COLO829 (cell line): ENCODE results near the gene PRRG4.
"Not testable (repeated sequence)": the region's sequence is repeated elsewhere in the genome, so short reads cannot be mapped to it uniquely, and the experiment has no call there.

Source experiments
- DNase-seq: peaks from one replicate; pipeline ENCODE4 v3.0.0; 2012; ENCODE audit warnings: low spot score

Gene PRRG4

GRCh38 chr11:32885556-32885955, 55.8 kb downstream of the PRRG4 start:
- DNase-seq, result no peak

- DNase-seq, result no peak
These were observed 56.5 kb downstream of the PRRG4 start for GRCh38 chr11:32886180-32886579.

GRCh38 chr11:32887707-32888383, 58.1 kb downstream of the PRRG4 start:
- not testable (repeated sequence) for DNase-seq

GRCh38 chr11:32888384-32888710, 58.6 kb downstream of the PRRG4 start:
- not testable (repeated sequence) for DNase-seq

GRCh38 chr11:32888805-32889204, 59.1 kb downstream of the PRRG4 start:
- DNase-seq, result no peak

- no peak for DNase-seq
These were observed 61.3 kb downstream of the PRRG4 start for GRCh38 chr11:32890843-32891656.

GRCh38 chr11:32891657-32892354, 62.1 kb downstream of the PRRG4 start:
- peak; percentile 8 for DNase-seq

- peak; percentile 66 for DNase-seq
These were observed 62.8 kb downstream of the PRRG4 start, which contains the start of gene QSER1 for GRCh38 chr11:32892355-32893092. TSS of gene QSER1 (plus strand) at chr11:32892811. CDS start at chr11:32893126, 315 bp downstream.

- DNase-seq, result no peak
These were observed 63.3 kb downstream of the PRRG4 start for GRCh38 chr11:32893093-32893342.

- DNase-seq, result peak; percentile 21
These were observed 63.8 kb downstream of the PRRG4 start for GRCh38 chr11:32893343-32894148.

- DNase-seq, result peak; percentile 21
These were observed 64.6 kb downstream of the PRRG4 start for GRCh38 chr11:32894149-32894827.

GRCh38 chr11:32894921-32895320, 65.2 kb downstream of the PRRG4 start:
- DNase-seq, result no peak

- no peak for DNase-seq
These were observed 65.7 kb downstream of the PRRG4 start for GRCh38 chr11:32895471-32895870.

GRCh38 chr11:32897103-32897502, 67.4 kb downstream of the PRRG4 start:
- DNase-seq, result no peak

- DNase-seq, result no peak
These were observed 69.7 kb downstream of the PRRG4 start for GRCh38 chr11:32899438-32899837.

GRCh38 chr11:32902089-32902665, 72.5 kb downstream of the PRRG4 start:
- no peak for DNase-seq

- DNase-seq, result no peak
These were observed 75.4 kb downstream of the PRRG4 start for GRCh38 chr11:32905028-32905667.
